ENCODE measurements around the gene A1BG.

GRCh38 chr19:58399903-58400302 lies 46.6 kb upstream of the A1BG start:
- TF ChIP-seq CTCF (IDR thresholded peaks at IDR 0.05) (no peak), POLR2A (IDR thresholded peaks at IDR 0.05) (no peak), EP300 (IDR thresholded peaks at IDR 0.05) (no peak)

All from tibial nerve (tissue), 4 donors.